ENCODE results near the gene WDR20.
"Not testable (repeated sequence)": the region's sequence is repeated elsewhere in the genome, so short reads cannot be mapped to it uniquely, and the experiment has no call there.

DNA sequence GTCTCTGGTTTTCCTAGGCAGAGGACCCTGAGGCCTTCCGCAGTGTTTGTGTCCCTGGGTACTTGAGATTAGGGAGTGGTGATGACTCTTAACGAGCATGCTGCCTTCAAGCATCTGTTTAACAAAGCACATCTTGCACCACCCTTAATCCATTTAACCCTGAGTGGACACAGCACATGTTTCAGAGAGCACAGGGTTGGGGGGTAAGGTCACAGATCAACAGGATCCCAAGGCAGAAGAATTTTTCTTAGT lies 32.2 kb downstream of the WDR20 start:
- TF ChIP-seq, protein P1, sequence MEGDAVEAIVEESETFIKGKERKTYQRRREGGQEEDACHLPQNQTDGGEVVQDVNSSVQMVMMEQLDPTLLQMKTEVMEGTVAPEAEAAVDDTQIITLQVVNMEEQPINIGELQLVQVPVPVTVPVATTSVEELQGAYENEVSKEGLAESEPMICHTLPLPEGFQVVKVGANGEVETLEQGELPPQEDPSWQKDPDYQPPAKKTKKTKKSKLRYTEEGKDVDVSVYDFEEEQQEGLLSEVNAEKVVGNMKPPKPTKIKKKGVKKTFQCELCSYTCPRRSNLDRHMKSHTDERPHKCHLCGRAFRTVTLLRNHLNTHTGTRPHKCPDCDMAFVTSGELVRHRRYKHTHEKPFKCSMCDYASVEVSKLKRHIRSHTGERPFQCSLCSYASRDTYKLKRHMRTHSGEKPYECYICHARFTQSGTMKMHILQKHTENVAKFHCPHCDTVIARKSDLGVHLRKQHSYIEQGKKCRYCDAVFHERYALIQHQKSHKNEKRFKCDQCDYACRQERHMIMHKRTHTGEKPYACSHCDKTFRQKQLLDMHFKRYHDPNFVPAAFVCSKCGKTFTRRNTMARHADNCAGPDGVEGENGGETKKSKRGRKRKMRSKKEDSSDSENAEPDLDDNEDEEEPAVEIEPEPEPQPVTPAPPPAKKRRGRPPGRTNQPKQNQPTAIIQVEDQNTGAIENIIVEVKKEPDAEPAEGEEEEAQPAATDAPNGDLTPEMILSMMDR (conservative IDR thresholded peaks at IDR 0.05; ENCODE audit: low read length), result not testable (repeated sequence)
- not testable (repeated sequence) for TF ChIP-seq EZH2phosphoT487 (IDR thresholded peaks at IDR 0.05; ENCODE audit: borderline replicate concordance, low read depth, low read length)
